Measurements from ENCODE around the gene ROBO1. TPM values are rescaled to one million over a fixed set of nuclear protein-coding genes. Genes with fewer than 3 reads are reported as not detected.
A peak's percentile ranks its signal among the peaks of the same experiment; 100 is the strongest.

ROBO1 gene
- total RNA-seq, 3 donors from 2014 or later = 12.7 to 50.7 (median 23.6) TPM

DNA sequence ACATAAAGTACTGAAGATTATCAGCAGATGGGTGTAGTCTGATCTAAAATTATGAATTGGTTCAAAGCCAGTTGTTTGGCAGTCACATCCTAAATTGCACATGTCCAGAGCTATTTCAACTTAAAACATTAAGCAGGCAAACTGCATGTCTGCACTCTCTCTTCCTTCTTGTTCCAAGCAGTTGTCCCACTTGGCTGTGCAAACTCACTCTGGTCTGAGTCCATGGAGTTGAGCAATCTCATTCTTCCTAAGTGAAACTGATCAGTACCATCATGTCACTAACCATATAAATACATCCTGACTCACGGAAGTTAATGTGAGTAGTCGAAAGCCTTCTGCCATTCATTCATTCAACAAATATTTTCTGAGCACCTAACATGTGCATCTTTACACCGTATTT, 353.0 kb downstream of the ROBO1 start:
- H3K4me3 ChIP-seq = no peak overlapping the region
- H3K27me3 ChIP-seq = no peaks in the 10 kb centered on the region
- no peaks in the 10 kb centered on the region for H3K36me3 ChIP-seq
- TF ChIP-seq POLR2AphosphoS5 (IDR thresholded peaks at IDR 0.05) = peak in 1 of 3 donors; percentile 48
- no peak for TF ChIP-seq CTCF (IDR thresholded peaks at IDR 0.05)
- DNase-seq (ENCODE audit: low spot score in 2 of 2) = no peak
- no peaks in the 10 kb centered on the region for H3K4me1 ChIP-seq
- no peaks in the 10 kb centered on the region for H3K9me3 ChIP-seq
- no peak overlapping the region for H3K27ac ChIP-seq
- intact Hi-C loops (cut with DNase I; ENCODE audit: low total_unique reads) = no loop called here

GRCh38 chr3:79414035-79414434, 353.8 kb downstream of the ROBO1 start:
- Histone ChIP-seq H3K4me3 (no peak overlapping the region), H3K9me3 (no peaks in the 10 kb centered on the region), H3K27ac (no peak overlapping the region), H3K27me3 (no peaks in the 10 kb centered on the region), H3K36me3 (no peaks in the 10 kb centered on the region), H3K4me1 (no peaks in the 10 kb centered on the region)
- no peak for DNase-seq (ENCODE audit: low spot score in 2 of 2)
- no peak for TF ChIP-seq POLR2AphosphoS5 (IDR thresholded peaks at IDR 0.05)
- TF ChIP-seq POLR2A (IDR thresholded peaks at IDR 0.05) = no peak
- TF ChIP-seq CTCF (IDR thresholded peaks at IDR 0.05) = no peak
- intact Hi-C loops (cut with DNase I; ENCODE audit: low total_unique reads) = no loop called here

DNA sequence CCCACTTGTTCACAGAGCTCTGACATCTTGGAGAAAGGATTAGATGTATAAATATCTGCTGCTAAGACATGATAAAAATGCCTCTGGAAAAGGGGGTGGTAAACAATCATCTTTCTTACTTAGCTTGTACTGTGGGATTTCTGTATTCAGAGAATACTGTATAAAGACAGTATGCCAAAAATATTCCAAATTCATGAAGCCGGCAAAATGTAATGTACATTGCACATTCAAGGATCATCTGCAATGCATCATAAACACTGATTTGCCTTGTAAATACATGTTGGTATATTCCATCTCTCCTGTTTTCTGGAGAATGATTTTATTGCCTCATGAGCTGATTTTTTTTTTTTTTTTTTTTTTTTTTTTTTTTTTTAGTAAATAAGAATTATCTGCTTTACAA, 355.3 kb downstream of the ROBO1 start:
- H3K4me3 ChIP-seq = no peak overlapping the region
- intact Hi-C loops (cut with DNase I; ENCODE audit: low total_unique reads) = no loop called here

DNA sequence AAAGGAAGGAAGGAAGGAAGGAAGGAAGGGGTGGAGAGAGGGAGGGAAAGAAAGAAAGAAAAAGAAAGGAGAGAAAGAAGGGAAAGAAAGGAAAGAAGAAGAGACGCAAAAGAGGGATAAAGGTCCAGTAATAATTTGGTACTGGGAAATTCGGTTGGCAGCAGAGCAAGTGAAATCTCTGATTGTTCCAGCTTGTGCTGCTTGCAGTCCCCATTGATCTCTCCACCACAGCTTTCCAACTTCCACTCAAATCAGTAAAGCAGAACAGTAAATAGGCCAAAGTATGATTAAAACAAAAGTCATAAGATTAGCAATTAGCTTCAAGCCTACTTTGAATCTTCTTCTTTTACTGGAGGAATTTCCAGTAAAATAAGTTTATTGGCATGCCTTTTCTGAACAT, 357.2 kb downstream of the ROBO1 start:
- TF ChIP-seq CTCF (IDR thresholded peaks at IDR 0.05) (no peak), POLR2A (IDR thresholded peaks at IDR 0.05) (no peak), POLR2AphosphoS5 (IDR thresholded peaks at IDR 0.05) (no peak)
- Histone ChIP-seq H3K27me3 (no peaks in the 10 kb centered on the region), H3K36me3 (no peaks in the 10 kb centered on the region), H3K4me1 (no peaks in the 10 kb centered on the region), H3K4me3 (no peak overlapping the region), H3K9me3 (no peaks in the 10 kb centered on the region), H3K27ac (no peak overlapping the region)
- DNase-seq (ENCODE audit: low spot score in 2 of 2) = no peak
- intact Hi-C loops (cut with DNase I; ENCODE audit: low total_unique reads) = no loop called here

More for the DNA sequence above, 355.3 kb downstream of the ROBO1 start:
- no peaks in the 10 kb centered on the region for H3K36me3 ChIP-seq
- no peak for DNase-seq (ENCODE audit: low spot score in 2 of 2)
- H3K4me1 ChIP-seq = no peaks in the 10 kb centered on the region
- no peaks in the 10 kb centered on the region for H3K9me3 ChIP-seq
- TF ChIP-seq POLR2AphosphoS5 (IDR thresholded peaks at IDR 0.05) (no peak), CTCF (IDR thresholded peaks at IDR 0.05) (no peak), POLR2A (IDR thresholded peaks at IDR 0.05) (no peak)
- H3K27ac ChIP-seq = no peak overlapping the region
- no peaks in the 10 kb centered on the region for H3K27me3 ChIP-seq

- Histone ChIP-seq H3K4me3 (no peak overlapping the region), H3K27me3 (no peaks in the 10 kb centered on the region), H3K4me1 (no peaks in the 10 kb centered on the region), H3K36me3 (no peaks in the 10 kb centered on the region), H3K9me3 (no peaks in the 10 kb centered on the region), H3K27ac (no peak overlapping the region)
- no peak for TF ChIP-seq POLR2A (IDR thresholded peaks at IDR 0.05)
- no peak for TF ChIP-seq CTCF (IDR thresholded peaks at IDR 0.05)
- TF ChIP-seq POLR2AphosphoS5 (IDR thresholded peaks at IDR 0.05) = no peak
- no peak for DNase-seq (ENCODE audit: low spot score in 2 of 2)
- intact Hi-C loops (cut with DNase I; ENCODE audit: low total_unique reads) = no loop called here
These were observed 357.7 kb downstream of the ROBO1 start for GRCh38 chr3:79410136-79410535.
